Naive thymus-derived CD8-positive, alpha-beta T cell (primary cell): ENCODE data around the gene NTPCR. TPM values are rescaled to one million over a fixed set of nuclear protein-coding genes. Genes with fewer than 3 reads are reported as not detected.
"Not testable (repeated sequence)": the region's sequence is repeated elsewhere in the genome, so short reads cannot be mapped to it uniquely, and the experiment has no call there.

Experiments
- ATAC-seq, 2 donors: fragments of 150-1000 bp; cut with Tn5 transposase in 1 of 2; sonication (Bioruptor Pico), chemical (Tn5 transposase) in 1 of 2; 1 replicate in 1 of 2; 2 replicates in 1 of 2; pipeline ENCODE4 v1.10.0; 2021; ENCODE audit warnings: mild to moderate bottlenecking in 2 of 2, moderate library complexity in 2 of 2
- POLR2A ChIA-PET: fragments of 350-600 bp; sonication (Branson Sonifier 250); formaldehyde crosslinking; loops from one replicate; lab custom pipeline; 2021; ENCODE audit warnings: antibody characterized with exemption; lab: Charles Lee
- DNase-seq, 10 donors: peaks; one replicate each; pipeline versions ENCODE4 v3.0.0 to v3.0.0-alpha.2; 2020 to 2022
- H3K27ac Mint-ChIP-seq, 10 donors: one replicate each; pipeline ENCODE4 v1.8.0; 2020 to 2022; ENCODE audit warnings: mild to moderate bottlenecking in 10 of 10, mixed read lengths in 10 of 10, moderate library complexity in 4 of 10, inconsistent platforms in 1 of 10
- H3K27me3 Mint-ChIP-seq, 5 donors: one replicate each; pipeline ENCODE4 v1.8.0; 2021 to 2022; ENCODE audit warnings: mixed read lengths in 5 of 5
- H3K36me3 Mint-ChIP-seq, 3 donors: one replicate each; pipeline ENCODE4 v1.8.0; 2020 to 2022; ENCODE audit warnings: mixed read lengths in 3 of 3, mild to moderate bottlenecking in 2 of 3, inconsistent platforms in 1 of 3
- H3K4me1 Mint-ChIP-seq, 4 donors: one replicate each; pipeline ENCODE4 v1.8.0; 2021 to 2022; ENCODE audit warnings: mixed read lengths in 4 of 4
- H3K4me3 Mint-ChIP-seq, 10 donors: one replicate each; pipeline ENCODE4 v1.8.0; 2020 to 2022; ENCODE audit warnings: mild to moderate bottlenecking in 10 of 10, mixed read lengths in 10 of 10, moderate library complexity in 6 of 10, inconsistent platforms in 1 of 10
- H3K9me3 Mint-ChIP-seq, 9 donors: one replicate each; pipeline ENCODE4 v1.8.0; 2020 to 2022; ENCODE audit warnings: mixed read lengths in 9 of 9, mild to moderate bottlenecking in 3 of 9, inconsistent platforms in 1 of 9, moderate library complexity in 1 of 9
- polyA plus RNA-seq, 3 donors: library from polyadenylated mRNA; unstranded; fragments of 300-500 nt; fragmentation: Illumina TruSeq; gene quantifications; one replicate each; pipeline ENCODE4 v1.2.3, GENCODE V29; 2021
- total RNA-seq, 8 experiments: library from RNA in 2 of 8; stranded (reverse) in 2 of 8; gene quantifications; one replicate each; pipeline ENCODE4 v1.2.3 and lab custom pipeline; 2021 to 2026

NTPCR gene
- total and polyA plus RNA-seq, 5 experiments from 2014 or later, result 15.1 to 91.1 (median 29.5) TPM

- no peaks in the 10 kb centered on the region for H3K36me3 Mint-ChIP-seq
- POLR2A ChIA-PET, result no interaction called here
- H3K4me3 Mint-ChIP-seq, result no peak overlapping the region
- H3K4me1 Mint-ChIP-seq, result peaks cover 26 to 40% (median 32%) of the 10 kb centered on the region in 4 donors
- DNase-seq, result no peak
- peaks cover 0 to 8% (median 0%) of the 10 kb centered on the region in 9 donors for H3K9me3 Mint-ChIP-seq
- no peak for ATAC-seq
- H3K27ac Mint-ChIP-seq, result no peak overlapping the region
- H3K27me3 Mint-ChIP-seq, result peaks cover 0 to 8% (median 0%) of the 10 kb centered on the region in 5 donors
Observed at GRCh38 chr1:232912845-232913580, 37.4 kb upstream of the NTPCR start.

GRCh38 chr1:232914271-232914670, 36.1 kb upstream of the NTPCR start:
- H3K27me3 Mint-ChIP-seq, H3K9me3 Mint-ChIP-seq, POLR2A ChIA-PET, DNase-seq, H3K27ac Mint-ChIP-seq, H3K36me3 Mint-ChIP-seq, H3K4me3 Mint-ChIP-seq, ATAC-seq: not testable (repeated sequence)
- H3K4me1 Mint-ChIP-seq, result peaks cover 21 to 34% (median 24%) of the 10 kb centered on the region in 4 donors

GRCh38 chr1:232915212-232915611, 35.2 kb upstream of the NTPCR start:
- Mint-ChIP-seq H3K27ac (no peak overlapping the region), H3K4me1 (peaks cover 12 to 25% (median 15%) of the 10 kb centered on the region in 4 donors), H3K36me3 (no peaks in the 10 kb centered on the region), H3K9me3 (peaks cover 0 to 8% (median 0%) of the 10 kb centered on the region in 9 donors), H3K4me3 (no peak overlapping the region), H3K27me3 (peaks cover 0 to 8% (median 2%) of the 10 kb centered on the region in 5 donors)
- no peak for DNase-seq
- no peak for ATAC-seq
- POLR2A ChIA-PET, result no interaction called here

GRCh38 chr1:232917053-232917452, 33.4 kb upstream of the NTPCR start:
- Mint-ChIP-seq H3K4me3 (no peak overlapping the region), H3K9me3 (peaks cover 0 to 8% (median 0%) of the 10 kb centered on the region in 9 donors), H3K27ac (peak overlapping the region in 1 of 10 donors; percentile 1), H3K27me3 (peaks cover 0 to 8% (median 2%) of the 10 kb centered on the region in 5 donors), H3K4me1 (peaks cover 0 to 22% (median 8%) of the 10 kb centered on the region in 4 donors), H3K36me3 (no peaks in the 10 kb centered on the region)
- DNase-seq (no peak), ATAC-seq (no peak)
- POLR2A ChIA-PET, result no interaction called here

GRCh38 chr1:232921381-232921780, 29.0 kb upstream of the NTPCR start:
- H3K4me1 Mint-ChIP-seq, result peaks cover 36 to 51% (median 41%) of the 10 kb centered on the region in 4 donors

GRCh38 chr1:232922485-232922884, 27.9 kb upstream of the NTPCR start:
- no peak for ATAC-seq
- peaks cover 0 to 5% (median 0%) of the 10 kb centered on the region in 5 donors for H3K27me3 Mint-ChIP-seq
- peak overlapping the region in 3 of 10 donors; percentile 64 to 76 (median 74) for H3K4me3 Mint-ChIP-seq
- H3K4me1 Mint-ChIP-seq, result peaks cover 36 to 57% (median 40%) of the 10 kb centered on the region in 4 donors
- no peaks in the 10 kb centered on the region for H3K36me3 Mint-ChIP-seq
- DNase-seq, result no peak
- H3K27ac Mint-ChIP-seq, result peak overlapping the region in 1 of 10 donors; percentile 93
- POLR2A ChIA-PET, result no interaction called here
- peaks cover 0 to 2% (median 0%) of the 10 kb centered on the region in 9 donors for H3K9me3 Mint-ChIP-seq

More at GRCh38 chr1:232921381-232921780, 29.0 kb upstream of the NTPCR start:
- Mint-ChIP-seq H3K36me3 (no peaks in the 10 kb centered on the region), H3K4me3 (peak overlapping the region in 1 of 10 donors; percentile 19), H3K27ac (peak overlapping the region in 2 of 10 donors; percentile 9 to 29), H3K9me3 (peaks cover 0 to 8% (median 0%) of the 10 kb centered on the region in 9 donors), H3K27me3 (peaks cover 0 to 8% (median 0%) of the 10 kb centered on the region in 5 donors)
- DNase-seq (no peak), ATAC-seq (no peak)
- POLR2A ChIA-PET, result no interaction called here

GRCh38 chr1:232923739-232924386, 26.5 kb upstream of the NTPCR start:
- DNase-seq, result peak in 9 of 10 donors; percentile 8 to 92 (median 66)
- Mint-ChIP-seq H3K9me3 (no peaks in the 10 kb centered on the region), H3K27me3 (peaks cover 0 to 3% (median 0%) of the 10 kb centered on the region in 5 donors), H3K4me3 (peak overlapping the region; percentile 54 to 83 (median 73)), H3K27ac (peak overlapping the region; percentile 84 to 96 (median 91)), H3K4me1 (peaks cover 36 to 55% (median 39%) of the 10 kb centered on the region in 4 donors), H3K36me3 (no peaks in the 10 kb centered on the region)
- POLR2A ChIA-PET, result interaction anchor here (1.1 to 1.5 kb wide), 3 partner anchors 26 to 120 kb away, joined by 4 to 9 read pairs (median 5); partner anchors contain the start of genes MAP10 and NTPCR
- ATAC-seq, result peak; percentile 94 to 97

GRCh38 chr1:232924874-232925273, 25.5 kb upstream of the NTPCR start:
- POLR2A ChIA-PET, result no interaction called here
- ATAC-seq (no peak), DNase-seq (no peak)
- Mint-ChIP-seq H3K27me3 (peaks cover 0 to 3% (median 0%) of the 10 kb centered on the region in 5 donors), H3K27ac (peak overlapping the region in 4 of 10 donors; percentile 5 to 95 (median 67)), H3K4me3 (peak overlapping the region in 2 of 10 donors; percentile 22 to 83), H3K36me3 (no peaks in the 10 kb centered on the region), H3K4me1 (peaks cover 36 to 55% (median 41%) of the 10 kb centered on the region in 4 donors), H3K9me3 (no peaks in the 10 kb centered on the region)

GRCh38 chr1:232925421-232926220, 24.8 kb upstream of the NTPCR start:
- peaks cover 0 to 3% (median 0%) of the 10 kb centered on the region in 5 donors for H3K27me3 Mint-ChIP-seq
- H3K9me3 Mint-ChIP-seq, result no peaks in the 10 kb centered on the region
- peak overlapping the region in 4 of 10 donors; percentile 17 to 95 (median 79) for H3K27ac Mint-ChIP-seq
- peak in 1 of 2 donors; percentile 22 for ATAC-seq
- peak in 1 of 10 donors; percentile 59 for DNase-seq
- POLR2A ChIA-PET, result no interaction called here
- peak overlapping the region in 3 of 10 donors; percentile 52 to 83 (median 66) for H3K4me3 Mint-ChIP-seq
- H3K4me1 Mint-ChIP-seq, result peaks cover 36 to 55% (median 39%) of the 10 kb centered on the region in 4 donors
- no peaks in the 10 kb centered on the region for H3K36me3 Mint-ChIP-seq

GRCh38 chr1:232927166-232927565, 23.2 kb upstream of the NTPCR start:
- DNase-seq, H3K27me3 Mint-ChIP-seq, H3K4me3 Mint-ChIP-seq, H3K27ac Mint-ChIP-seq, POLR2A ChIA-PET, H3K36me3 Mint-ChIP-seq, ATAC-seq, H3K9me3 Mint-ChIP-seq: not testable (repeated sequence)
- H3K4me1 Mint-ChIP-seq, result peaks cover 35 to 47% (median 36%) of the 10 kb centered on the region in 4 donors

GRCh38 chr1:232927830-232928505, 22.4 kb upstream of the NTPCR start:
- Mint-ChIP-seq H3K4me1 (peaks cover 32 to 40% (median 33%) of the 10 kb centered on the region in 4 donors), H3K4me3 (no peak overlapping the region), H3K27ac (no peak overlapping the region), H3K36me3 (no peaks in the 10 kb centered on the region), H3K27me3 (peaks cover 0 to 3% (median 0%) of the 10 kb centered on the region in 5 donors), H3K9me3 (no peaks in the 10 kb centered on the region)
- POLR2A ChIA-PET, result no interaction called here
- no peak for ATAC-seq
- DNase-seq, result no peak
